GM04504 (cell line): Measurements from ENCODE around the gene TSPAN14.

Experiments
- DNase-seq: peaks from one replicate; pipeline ENCODE4 v3.0.0-alpha.2; 2012; ENCODE audit warnings: low read depth

TSPAN14 gene

GRCh38 chr10:80454513-80455460 is 677 bp downstream of the TSPAN14 start:
- DNase-seq = no peak

DNA sequence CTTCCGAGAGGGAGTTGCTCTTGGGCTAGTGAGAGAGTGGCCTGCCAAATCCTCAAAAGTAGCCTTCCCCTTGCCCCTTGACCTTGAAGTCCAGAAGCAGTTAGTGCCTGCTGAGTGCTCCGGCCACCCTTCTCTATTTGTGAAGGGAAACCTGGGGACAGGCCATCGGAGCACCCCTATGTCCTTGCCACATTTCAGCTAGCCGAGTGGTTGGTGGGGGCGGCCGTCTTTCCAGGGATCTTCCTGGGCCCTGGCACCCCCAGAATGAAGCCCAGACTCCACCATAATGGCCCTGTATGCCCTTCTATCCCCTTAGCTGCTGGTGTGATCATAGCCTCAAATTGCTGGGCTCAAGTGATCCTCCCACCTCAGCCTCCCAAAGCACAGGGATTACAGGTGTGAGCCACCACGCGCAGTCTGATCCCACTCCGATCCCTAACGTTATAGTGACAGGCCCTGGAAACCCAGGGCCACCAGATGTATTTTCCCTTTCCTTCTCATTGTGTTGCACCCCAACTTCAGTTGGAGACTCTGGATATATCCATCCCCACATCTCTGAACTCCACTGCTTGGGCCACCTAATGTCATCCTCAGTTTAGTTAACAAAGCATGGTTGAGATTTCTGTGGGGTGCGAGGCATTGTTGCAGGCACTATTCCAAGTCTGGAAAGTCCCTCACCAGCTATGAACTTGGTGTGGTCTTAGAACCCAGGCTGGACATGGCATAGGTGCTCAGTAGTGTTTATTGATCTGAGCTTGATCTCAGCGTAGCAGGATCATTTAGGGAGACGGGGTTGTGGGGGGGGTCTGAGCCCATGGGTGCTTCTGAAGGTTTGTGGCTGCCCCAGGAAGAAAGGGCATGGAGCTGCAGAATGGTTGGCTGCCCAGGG is 1.6 kb downstream of the TSPAN14 start:
- DNase-seq = no peak

GRCh38 chr10:80457554-80458262 is 3.6 kb downstream of the TSPAN14 start:
- no peak for DNase-seq

DNA sequence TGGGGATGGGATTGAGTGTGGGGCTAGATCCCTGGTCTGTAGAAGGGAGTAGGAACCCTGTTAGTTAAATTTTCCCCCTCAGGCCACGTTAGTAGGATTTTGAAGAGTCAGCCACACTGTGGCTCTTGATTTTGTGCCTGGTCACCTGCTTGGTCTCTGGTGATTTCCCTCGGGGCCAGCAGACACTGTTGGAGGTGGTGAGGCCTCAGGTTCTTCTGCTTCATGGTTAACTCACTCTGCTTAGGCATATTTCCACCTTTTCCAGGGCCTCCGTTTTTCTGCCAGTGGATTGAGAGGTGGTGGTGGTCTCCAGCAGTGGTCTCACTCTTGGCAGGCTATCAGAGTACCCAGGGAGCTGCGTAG is 4.1 kb downstream of the TSPAN14 start:
- DNase-seq = no peak

DNA sequence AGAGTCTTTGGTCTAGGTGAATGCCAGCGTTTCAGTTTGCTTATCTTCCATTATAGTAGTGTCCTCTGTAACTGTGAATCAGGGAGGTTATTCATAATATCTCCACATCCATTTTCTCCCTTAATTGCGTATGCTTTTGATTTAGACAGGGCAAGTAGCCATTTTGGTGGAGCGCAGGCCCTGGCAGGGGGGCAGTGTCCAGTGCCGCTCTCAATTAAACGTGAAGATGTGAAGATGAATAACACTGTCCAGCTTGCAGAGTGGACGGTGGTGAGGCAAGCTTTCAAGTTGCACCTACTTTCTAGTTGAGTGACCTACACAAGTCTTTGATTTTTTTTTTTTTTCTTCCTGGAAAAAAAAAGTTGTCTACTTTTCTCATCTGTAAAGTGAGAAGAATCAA is 4.5 kb downstream of the TSPAN14 start:
- no peak for DNase-seq

DNA sequence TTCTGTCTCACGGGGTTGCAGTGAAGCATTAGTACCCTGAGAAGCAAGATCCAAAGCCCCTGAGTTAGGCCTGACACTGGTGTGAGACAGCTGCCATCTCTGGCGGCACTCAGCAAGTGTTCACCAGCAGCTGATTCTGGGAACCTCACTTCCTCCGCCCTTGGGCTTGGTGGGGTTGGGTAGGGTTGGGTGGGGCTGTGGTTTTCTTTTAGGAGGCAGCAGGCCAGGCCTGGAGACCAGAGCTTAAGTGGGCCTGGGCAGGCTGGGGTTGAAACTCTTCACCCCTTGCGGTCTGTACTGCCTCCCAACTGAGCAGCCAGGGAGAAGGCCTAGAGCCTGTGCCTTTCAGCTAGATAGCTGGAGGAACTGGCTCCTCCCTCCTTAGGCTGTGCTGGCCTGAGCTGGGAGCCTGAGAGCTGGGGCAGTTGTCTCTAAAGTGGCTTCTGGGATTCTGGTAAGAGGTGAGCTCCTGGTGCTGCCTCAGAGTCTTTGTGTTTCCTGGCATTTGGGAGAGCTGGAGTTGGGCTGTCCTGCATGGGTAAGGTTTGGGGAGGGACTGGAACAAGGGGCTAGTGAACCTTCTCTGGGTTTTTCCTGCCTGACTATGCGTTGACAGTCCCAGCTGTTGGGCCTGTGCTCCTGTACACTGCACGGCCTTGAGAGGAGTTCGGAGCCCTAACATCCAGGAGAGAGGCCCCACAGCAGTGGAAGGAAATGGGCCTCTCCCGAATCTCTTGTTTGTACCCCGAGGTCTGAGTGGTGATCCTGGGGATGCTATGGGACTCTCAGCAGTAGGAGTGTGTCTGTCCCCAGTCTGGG is 5.1 kb downstream of the TSPAN14 start:
- DNase-seq = no peak

- DNase-seq = no peak
Observed at GRCh38 chr10:80460399-80461207, 6.5 kb downstream of the TSPAN14 start.

DNA sequence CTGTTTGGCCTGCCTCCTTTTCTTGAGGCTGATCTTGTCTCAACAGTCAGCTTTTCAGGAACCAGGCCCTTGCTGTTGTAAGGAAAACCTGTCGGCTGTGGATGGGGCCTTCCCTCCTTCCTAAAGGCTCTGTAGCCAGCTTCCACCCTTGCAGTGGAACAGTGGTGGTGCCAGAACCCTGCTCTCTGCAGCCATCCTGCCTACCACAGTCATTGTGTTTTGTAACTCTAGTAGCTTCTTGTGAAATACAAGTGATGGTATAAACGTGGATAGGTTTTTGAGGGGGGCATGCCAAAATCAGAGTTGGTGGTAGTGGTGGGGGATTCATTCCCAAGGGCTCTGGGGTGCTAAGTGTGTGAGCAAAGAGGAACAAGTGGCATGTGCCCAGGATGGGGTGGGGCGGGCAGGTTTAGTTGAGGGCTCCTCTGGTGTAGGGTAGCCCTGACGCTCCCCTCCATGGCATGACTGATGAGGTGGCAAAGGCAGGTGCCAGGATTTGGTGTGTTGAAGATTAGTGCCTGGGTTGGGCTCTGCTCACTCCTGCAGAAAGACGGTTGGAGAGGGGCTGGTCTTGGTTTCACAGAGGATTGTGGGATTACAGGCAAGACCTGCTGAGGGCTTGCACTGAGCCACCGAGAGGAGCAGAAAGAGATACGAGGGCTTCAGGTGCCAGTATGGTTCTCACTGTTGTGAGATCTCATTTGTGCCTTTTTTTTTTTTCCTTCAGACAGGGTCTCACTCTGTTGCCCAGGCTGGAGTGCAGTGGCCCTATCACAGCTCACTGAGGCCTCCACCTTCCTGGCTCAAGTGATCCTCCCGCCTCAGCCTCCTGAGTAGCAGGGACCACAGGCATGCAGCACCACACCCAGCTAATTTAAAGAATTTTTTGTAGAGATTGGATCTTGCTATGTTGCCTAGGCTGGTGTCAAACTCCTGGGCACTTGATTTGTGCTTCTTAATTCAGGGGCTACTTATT is 7.4 kb downstream of the TSPAN14 start:
- DNase-seq = no peak

DNA sequence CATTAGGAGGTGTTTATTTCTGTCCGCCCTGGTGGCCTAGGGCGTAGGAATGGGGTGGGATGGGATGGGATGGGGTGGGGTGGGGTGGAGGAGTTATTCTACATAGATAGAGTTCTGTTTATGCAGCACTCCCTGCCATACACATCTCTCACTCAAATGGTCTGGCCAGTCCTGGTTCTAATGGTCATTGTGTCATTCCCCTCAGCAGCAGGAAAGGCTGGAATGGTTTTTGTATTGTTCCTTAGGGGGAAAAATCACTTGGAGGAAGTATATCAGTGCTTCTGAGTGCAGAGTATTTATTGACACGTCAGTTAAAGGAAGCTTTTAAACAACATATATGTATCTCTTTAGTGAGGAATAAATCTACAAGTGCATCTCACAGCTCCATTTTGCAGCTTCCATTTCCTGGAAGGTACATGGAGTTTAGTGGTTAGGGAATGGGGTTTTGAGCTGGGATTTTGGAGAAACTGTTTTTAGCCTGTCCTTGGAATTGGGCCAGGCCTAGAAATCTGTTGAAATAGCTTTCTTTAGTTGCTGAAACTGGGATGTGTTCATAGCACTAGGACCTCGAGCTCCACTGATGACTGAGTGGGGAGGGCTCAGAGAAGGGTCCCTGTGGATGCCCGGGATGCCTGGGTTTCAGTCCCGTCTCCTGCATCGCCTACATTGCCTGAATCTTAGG is 8.3 kb downstream of the TSPAN14 start:
- DNase-seq = no peak

DNA sequence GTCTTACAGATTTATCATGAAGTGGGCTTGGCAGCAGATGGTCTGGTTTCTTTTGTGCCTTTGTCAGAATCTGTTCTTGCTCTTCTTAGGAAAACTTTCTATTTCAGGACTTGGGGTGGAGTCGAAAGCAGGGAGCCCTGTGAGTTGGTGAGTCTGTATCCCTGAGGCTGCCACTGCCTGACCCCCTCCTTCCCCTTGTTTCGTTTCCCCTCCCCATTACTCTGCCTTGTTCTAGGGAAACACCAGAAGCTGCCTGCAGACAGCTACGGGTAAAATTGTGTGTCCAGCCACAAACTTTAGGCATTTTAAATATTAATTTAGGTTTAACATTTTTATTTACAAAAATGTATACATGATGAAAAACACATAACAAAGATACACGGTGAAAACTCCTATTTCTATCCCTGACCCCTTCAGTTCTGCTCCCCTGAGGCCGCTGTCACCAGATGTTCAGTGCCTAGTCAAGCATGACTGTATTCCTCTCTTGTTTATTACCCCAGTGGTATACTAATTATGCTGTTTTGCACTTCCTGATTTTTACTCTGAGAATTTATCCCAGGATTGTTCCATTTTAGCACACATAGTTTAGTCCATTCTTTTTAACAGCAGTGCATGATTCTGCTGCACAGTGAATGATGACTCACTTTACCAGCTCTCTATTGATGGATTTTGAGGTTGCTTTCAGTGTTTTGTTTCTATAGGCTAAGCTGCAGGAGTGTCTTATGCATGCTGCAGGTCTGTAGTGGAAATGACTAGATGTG is 9.1 kb downstream of the TSPAN14 start:
- DNase-seq = no peak

GRCh38 chr10:80463868-80464267 is 9.8 kb downstream of the TSPAN14 start:
- no peak for DNase-seq

DNA sequence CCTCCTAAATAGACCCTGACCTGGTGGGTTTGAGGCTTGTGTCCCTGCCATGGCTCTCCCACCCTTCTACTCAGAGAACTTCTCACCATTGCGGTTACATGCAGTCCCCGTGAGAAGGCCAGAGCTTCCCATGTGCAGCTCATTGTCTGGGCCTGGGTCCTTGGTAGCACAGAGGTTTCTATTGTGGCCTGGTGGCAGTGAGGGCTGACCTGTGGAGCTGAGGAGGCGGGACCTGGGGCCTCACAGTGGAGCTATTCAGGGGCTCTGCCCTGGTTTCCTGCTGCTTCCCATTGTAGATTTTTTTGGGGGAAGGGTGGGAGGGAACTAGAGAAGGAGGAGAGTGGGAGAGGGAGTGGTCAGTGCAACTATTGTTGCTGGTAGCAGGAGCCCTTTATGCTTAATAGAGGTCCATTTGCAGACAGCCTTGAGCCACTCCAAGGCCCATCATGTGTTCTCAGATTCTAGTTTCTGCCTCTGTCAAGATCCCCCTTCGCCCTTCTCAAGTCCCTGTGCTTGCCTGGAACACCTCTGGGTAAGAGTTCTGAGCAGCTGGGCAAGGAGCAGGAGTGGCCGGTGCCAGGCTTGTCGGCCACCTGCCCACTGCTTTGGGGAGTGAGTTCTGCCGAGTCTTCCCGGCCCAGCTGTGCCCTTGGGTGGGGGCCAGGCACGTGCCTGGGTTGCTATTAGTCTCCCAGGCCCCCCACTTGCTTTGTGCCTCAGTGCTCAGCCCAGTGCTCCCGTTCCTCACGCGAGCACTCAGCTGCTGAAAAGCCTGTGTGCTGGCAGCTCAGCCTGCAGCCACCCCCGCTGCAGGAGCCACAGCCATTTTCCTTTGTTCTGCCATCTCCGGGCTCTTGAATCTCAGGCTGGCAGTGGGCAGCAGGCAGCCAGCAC is 10.7 kb downstream of the TSPAN14 start:
- no peak for DNase-seq

DNA sequence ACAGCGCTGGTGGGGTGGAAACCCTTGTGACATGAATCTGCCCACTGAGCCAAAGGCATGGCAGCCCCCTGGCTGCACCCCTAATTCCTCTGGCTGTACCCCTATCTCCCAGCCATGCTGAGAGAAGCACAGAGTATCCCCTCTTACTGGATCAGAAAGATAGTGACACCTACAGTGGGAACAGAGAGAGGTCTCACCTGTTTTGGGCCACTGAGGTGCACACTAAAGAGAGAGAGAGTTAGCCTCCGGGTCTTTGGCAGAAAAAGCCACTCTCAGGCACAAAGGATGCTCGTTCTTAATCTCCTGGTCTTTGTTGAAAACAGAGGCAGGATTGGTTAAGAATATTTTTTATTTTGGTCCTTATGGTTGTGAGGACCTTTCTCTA is 11.3 kb downstream of the TSPAN14 start:
- DNase-seq = no peak

GRCh38 chr10:80465839-80466590 is 11.9 kb downstream of the TSPAN14 start:
- no peak for DNase-seq

GRCh38 chr10:80466724-80467326 is 12.7 kb downstream of the TSPAN14 start:
- DNase-seq = no peak

- DNase-seq = no peak
Observed at GRCh38 chr10:80468002-80468401, 13.9 kb downstream of the TSPAN14 start.
